ENCODE measurements around the gene CYP4F2.
"Not testable (repeated sequence)": the region's sequence is repeated elsewhere in the genome, so short reads cannot be mapped to it uniquely, and the experiment has no call there.

The CYP4F2 gene, protein sequence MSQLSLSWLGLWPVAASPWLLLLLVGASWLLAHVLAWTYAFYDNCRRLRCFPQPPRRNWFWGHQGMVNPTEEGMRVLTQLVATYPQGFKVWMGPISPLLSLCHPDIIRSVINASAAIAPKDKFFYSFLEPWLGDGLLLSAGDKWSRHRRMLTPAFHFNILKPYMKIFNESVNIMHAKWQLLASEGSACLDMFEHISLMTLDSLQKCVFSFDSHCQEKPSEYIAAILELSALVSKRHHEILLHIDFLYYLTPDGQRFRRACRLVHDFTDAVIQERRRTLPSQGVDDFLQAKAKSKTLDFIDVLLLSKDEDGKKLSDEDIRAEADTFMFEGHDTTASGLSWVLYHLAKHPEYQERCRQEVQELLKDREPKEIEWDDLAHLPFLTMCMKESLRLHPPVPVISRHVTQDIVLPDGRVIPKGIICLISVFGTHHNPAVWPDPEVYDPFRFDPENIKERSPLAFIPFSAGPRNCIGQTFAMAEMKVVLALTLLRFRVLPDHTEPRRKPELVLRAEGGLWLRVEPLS

DNA sequence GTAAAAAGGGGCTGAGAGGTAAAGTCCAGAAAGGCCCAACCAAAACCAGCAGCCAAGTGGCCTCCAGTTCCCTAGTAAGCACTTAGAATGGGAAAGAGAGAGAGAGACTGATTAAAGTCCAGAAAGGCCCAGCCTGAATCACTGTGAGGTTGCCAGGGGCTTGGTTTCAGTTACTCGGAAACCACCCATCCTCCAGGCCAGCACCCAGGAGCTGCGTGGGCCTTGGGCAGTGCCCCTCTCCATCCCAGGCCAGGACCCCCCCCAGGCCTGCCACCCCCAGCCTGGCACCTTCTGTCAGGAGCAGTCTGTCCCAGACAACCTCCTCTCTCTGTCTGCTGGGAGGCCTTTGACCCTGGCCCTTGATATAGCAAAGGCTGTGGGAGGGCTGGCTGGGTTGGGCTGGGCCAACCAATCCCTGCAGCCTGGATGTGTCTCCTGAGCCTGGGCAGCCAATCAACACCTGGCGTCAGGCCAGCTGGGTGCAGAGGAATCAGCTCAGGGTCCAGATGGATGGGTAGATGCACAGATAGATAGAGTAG lies at the start of gene CYP4F2:
Gene CYP4F2 (minus strand): TSS at position 337 of the 539 bp plus-strand sequence. CDS start 463 bp downstream, outside the sequence.
- no peak for DNase-seq

DNA sequence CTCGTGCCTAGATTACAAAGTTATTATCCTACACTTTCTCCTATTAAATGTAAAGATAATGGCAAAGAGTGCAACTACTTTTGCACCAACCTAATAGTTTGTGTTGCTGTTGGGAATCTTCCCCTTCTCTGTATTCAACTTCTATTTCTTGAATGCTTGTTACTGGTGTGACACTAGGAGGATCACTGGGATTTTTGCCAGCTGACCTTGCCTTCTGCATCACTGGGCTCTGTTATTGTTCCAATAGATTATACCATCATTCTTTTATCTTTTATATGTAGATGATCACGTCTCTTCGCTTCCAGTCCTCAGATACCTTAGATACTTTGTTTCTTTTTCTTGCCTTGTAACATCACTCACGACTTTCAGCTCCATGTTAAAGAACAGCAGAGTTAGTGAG lies 47.4 kb upstream of the CYP4F2 start:
- no peak for DNase-seq

DNA sequence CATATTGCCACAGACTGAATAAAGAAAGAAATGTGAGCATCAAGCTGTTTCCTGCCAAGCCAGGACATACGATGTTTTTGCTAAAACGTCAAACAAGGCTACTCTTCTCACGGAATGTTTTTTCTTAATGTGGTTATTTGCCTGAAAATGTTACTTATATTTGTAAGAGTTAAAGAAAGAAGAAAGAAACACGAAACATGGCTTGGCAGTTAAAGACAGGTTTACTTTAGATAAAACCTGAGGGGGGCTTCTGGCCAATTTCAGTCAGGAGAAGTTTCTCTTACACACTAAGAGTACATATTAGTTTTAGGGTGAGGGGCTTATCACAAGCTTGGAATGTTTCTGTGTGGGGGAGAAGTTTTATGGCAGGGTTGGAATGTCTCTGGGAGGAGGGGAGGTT lies 46.5 kb upstream of the CYP4F2 start:
- no peak for DNase-seq

DNA sequence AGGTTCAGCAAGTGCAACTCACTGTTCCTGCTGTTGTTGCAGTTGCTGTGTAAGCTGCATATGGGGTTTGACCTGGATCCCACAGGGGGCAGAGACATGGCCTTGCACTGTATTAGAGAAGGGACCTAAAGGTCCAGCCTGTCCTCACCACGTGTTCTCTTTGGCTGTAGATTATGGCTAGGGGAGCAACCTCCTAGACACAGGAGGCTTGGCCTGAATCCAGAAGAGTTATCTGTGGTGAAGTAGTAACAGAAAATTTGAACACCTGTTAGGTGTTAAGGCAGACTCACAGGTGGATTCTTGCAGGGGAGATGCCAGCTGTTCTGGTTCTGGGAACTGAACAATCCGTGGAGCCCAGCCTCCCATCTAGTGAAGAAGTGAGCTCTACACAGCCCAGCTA lies 39.9 kb upstream of the CYP4F2 start:
- DNase-seq: no peak

DNA sequence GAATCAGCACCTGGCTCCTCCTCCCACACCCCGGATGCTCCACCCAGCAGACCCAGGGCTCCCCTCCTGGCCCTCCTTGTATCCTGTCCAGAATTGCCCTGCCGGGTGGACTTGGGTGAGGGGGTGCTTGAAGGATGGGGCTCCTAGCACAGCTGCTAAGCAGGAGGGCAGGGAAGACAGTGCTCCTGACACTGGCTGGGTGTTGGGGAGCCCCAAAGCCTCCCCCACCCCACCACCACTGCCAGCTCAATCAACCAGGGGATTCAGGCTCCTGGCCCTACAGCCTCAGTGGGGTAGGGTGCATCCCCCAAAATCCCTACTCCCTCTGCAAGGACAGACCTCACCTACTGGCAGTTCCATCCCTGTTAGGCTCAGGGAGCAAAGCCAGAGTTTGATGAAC lies 39.1 kb upstream of the CYP4F2 start:
- no peak for DNase-seq

DNA sequence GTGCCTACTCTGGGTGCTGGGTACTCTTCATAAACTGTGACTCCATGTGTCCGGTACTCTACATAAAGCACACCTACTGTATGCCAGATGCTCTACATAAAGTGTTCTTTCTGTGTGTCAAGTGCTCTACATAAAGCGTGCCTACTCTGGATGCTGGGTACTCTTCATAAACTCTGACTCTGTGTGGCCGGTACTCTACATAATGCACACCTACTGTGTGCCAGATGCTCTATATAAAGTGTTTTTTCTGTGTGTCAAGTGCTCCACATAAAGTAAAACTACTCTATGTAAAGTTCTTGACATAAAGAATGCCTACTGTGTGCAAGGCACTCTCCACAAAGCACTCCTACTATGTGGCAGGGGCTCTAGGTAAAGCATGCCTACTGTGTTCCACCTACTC lies 38.3 kb upstream of the CYP4F2 start:
- DNase-seq: no peak

DNA sequence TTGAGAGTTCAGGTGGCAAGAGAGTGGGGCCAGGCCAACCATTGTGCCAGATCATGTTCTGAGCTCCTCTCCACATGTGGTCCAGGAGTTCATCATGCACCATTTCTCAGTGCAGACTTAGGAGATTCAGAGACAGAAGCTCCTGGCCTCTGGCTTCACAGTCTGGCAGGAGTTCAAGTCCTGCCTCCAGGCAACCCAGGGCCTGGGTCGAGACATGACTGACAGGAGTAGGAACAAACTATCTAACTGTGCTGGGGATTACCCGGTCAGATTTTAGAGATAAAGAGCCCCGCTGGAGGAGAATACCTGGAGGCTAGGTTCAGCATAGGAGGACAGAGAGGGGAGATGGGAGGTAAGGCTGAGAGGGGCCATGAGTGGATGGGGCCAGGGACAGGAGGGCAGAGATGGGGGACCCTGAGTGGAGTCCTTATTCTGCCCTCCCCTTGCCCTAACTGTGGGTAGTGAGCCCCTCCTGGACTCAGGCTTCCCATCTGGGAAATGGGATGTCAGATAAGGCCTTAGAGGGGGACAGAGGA lies 37.4 kb upstream of the CYP4F2 start:
- no peak for DNase-seq

DNA sequence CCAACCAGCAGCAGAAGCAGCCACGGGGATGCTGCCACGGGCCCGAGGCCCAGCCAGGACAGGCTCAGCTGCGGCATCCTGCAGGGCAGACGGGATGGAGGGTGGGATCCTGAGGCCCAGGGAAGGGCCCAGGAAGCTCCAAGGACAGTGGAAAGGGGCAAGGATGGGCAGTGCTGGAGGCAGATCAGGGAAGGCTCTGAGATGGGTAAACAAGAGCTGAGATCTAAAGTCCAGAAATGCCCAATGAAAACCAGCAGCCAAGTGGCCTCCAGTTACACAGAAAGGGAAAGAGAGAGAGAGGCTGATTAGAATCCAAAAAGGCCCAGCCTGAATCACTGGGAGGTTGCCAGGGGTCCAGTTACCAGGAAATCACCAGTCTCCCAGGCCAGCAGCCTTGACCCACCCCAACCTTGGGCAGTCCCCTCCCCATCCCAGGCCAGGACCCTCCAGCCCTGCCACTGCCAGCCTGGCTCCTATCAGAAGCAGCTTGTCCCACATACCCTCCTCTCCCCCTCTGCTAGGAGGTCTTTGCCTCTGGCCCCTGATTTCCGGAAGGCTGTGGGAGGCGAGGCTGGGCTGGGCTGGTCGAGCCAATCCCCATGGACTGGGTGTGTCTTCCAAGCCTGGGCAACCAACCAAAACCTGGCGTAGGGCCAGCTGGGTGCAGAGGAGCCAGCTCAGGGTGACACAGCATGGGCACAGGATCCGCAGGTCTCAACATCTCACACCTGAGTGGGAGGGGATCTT lies 36.6 kb upstream of the CYP4F2 start, which contains the start of gene CYP4F11:
Gene CYP4F11 (minus strand): TSS at position 198 of the 747 bp plus-strand sequence. CDS start 121 bp downstream, at position 77.
- DNase-seq: no peak

DNA sequence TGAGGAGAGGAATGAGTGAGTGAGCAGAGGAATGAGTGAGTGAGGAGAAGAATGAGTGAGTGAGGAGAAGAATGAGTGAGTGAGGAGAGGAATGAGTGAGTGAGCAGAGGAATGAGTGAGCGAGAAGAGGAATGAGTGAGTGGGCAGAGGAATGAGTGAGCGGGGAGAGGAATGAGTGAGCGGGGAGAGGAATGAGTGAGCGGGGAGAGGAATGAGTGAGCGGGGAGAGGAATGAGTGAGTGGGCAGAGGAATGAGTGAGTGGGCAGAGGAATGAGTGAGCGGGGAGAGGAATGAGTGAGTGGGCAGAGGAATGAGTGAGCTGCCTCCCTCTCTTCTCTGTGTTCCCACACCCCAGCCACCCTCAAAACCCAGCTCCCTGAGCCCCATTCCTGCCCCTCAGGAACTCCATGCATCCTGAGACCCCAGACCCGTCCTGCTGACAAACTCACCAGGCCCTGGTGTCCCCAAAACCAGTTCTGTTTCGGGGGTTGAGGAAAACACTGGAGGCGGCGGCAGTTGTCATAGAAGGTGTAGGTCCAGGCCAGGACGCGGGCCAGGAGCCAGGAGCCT lies 36.0 kb upstream of the CYP4F2 start:
- DNase-seq: not testable (repeated sequence)

DNA sequence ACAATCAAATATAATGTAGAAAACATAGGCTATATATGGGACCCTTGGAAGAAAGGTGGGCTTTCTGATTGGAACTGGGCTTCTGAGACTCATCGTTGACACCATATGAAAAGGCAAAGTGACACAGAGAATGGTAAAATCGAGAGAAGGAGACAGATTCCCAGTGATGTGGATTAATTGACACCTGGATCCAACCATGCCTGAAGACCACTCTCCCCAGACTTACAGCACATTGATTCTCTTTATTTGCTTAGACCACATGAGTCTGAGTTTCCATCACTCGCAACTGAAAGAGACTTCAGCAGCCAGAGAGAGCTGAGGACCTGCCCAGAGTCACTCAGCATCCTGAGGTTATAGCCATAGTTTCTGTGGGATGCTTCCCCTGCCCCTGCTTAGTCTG lies 30.4 kb upstream of the CYP4F2 start:
- DNase-seq: no peak

DNA sequence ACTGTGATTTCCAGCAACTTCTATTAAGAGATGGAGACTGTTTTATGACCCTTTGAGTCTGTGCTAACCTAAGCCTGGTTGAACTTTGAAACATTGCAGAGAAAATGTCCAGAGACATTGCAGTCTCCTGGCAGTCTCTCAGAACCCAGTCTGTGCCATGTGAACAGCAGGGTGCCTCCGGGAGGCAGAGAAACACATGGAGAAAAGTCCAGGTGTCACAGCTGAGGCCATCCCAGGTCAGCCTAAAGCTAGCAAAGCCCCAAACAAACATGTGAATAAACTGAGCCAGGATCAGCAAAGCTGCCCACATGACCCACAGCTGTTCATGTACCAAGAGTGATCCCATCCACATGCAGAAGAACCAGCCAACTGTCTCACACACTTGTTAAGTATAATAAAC lies 28.6 kb upstream of the CYP4F2 start:
- DNase-seq: no peak

DNA sequence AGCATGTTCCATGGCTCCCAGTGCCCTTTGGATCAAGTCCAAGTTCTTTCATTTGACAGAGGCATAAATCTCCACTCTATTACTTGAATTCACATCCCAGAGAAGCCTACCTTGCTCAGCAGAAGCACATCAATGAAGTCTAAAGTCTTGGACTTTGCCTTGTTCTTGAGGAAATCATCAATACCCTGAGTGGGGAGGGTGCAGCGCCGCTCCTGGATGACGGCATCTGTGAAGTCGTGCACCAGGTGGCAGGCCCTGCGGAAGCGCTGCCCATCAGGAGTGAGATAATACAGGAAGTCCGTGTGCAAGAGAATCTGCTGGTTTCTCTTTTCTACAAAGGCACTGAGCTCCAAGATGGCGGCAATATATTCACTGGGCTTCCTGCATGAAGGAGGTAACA lies 25.8 kb upstream of the CYP4F2 start:
- DNase-seq: no peak

DNA sequence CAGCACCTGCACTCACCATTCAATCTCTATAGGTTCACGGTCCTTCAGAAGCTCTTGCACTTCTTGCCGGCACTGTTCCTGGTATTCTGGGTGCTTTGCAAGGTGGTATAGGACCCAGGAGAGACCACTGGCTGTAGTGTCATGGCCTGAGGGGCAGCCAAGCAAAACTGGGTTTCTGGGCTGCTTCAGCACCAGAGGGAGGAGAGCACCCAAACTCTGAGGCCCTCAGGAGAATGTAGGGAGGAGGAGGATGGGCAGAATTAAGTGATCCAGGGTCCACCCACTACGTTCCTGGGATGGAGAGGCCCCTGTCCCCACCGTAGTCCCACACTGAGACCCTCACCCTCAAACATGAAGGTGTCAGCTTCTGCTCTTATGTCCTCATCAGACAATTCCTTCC lies 24.1 kb upstream of the CYP4F2 start:
- no peak for DNase-seq

DNA sequence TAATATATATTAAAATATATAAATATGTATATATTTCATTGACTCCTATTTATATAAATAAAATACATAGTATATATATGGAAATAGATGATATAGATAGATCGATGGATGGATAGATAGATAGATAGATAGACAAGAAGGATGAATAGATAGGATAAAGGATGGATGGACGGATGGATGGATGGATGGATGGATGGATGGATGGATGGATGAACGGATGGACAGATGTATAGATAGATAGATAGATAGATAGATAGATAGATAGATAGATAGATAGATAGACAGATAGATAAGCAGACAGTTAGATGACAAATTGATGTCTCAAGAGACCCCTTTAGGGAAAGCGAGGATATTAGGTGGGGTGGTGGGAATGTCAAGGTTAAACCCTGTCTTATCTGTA lies 21.4 kb upstream of the CYP4F2 start:
- DNase-seq: no peak

DNA sequence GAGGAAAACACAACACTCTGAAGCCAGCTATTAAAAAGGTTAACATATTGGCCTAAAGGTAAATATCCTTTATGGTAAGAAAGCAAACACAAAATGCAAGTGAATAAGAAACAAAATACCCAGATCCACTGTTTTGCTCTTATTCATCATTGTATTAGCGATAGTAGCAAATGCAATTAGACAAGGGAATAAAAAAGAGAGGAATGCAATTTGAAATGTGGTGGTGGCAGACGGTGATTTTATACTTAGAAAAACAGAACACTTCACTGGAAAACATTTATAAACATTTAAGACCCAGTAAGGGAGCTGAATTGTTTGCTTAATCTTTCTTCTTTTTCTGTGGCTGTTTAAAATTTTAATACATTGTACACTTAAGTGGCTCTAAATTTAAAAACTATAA lies 17.2 kb upstream of the CYP4F2 start:
- no peak for DNase-seq

DNA sequence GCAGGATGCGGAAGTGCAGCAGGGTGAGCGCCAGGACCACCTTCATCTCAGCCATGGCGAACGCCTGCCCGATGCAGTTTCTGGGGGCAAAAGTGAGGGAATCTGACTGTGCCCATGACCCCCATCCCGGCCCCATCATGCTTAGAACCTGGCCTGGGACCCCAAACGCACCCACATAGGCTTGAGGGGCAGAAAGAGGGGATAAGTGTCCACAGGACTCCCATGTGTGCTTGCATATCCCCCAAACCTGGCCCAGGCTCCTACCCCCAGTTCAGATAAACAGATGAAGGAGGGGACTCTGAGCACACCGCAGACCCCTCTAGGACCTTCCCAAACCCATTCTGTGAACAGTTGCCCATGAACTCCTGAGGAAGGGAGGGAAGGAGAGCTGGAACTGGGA lies 16.0 kb upstream of the CYP4F2 start:
- no peak for DNase-seq

DNA sequence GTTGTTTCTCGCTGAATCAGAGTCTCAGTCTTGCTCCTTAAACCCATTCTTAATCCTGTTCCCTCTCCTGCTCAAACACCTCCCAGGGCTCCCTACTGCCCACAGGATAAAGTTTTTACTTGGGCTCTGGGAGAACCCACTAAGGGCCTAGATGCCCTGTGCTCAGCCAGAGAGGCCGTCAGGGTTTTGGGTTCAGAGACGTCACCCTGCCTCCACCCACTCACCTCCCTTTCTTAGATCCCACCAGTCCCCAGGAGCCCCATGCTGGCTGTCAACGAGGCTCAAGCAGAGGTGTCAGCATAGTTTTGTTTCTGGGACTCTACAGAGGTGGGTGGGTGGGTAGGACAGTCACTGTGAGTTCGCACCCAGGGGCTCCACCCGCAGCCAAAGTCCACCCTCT lies 15.5 kb upstream of the CYP4F2 start:
- no peak for DNase-seq

DNA sequence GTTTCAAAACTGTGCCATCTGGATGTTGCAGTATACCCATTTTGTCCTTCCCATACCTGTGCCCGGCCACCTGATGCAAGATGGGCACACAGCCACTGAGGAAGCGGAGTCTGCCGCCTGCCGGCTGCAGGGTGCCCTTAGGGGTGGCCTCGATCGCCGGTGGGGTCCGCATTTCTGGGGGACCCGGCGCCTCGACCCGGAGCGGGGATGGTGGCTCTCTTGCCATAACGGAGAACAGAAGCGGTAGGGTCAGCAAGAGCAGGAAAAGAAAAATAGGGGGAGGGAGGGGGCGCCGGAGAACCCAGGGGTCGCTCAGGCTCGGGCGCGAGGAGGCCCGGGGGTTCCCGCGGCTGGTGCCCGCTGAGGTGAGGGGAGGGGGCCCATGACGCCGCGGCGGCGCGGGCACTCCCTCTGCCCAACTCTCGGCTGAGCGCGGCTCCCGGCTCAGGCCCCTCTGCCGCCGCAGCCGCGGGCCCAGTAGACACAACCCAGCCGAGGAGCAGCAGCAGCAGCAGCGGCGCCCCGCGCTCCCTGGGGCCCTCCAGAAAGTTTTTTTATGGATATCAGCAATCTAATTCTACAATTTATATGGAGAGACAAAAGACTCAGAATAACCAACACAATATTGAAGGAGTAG lies 13.8 kb upstream of the CYP4F2 start:
- no peak for DNase-seq

DNA sequence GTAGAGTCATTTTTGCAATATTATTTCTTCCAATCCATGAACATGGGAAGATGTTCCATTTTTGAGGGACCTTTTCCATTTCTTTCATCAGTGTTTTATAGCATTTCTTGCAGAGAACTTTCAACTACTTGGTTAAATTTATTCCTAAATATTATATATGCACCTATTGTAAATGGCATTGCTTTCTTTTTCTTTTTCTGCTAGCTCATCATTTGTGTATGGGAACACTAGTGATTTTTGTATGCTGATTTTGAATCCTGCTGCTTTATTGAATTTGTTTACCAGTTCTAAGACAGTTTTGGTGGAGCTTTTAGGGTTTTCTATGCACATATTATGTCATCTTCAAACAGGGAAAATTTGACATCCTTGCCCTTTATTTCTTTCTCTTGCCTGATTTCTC lies 7.2 kb upstream of the CYP4F2 start:
- DNase-seq: no peak

DNA sequence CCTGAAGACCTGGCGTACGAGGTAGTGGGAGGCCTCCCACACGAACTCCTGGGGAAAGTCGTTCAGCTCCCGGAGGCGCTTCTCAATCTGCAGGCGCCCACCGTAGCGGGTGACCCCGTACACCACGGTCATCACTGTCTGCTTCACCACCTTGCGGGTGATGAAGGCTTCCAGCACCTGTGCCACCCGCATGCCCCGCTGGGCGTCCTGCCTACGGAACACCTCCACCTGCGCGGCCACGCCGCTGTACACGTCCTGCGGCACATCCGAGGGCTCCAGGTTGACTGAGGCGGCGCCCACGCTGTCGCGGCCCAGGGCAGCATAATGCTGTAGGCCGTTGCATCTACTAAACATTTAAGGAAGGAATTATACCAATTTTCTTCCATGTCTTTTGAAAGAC lies 5.0 kb upstream of the CYP4F2 start:
- not testable (repeated sequence) for DNase-seq

DNA sequence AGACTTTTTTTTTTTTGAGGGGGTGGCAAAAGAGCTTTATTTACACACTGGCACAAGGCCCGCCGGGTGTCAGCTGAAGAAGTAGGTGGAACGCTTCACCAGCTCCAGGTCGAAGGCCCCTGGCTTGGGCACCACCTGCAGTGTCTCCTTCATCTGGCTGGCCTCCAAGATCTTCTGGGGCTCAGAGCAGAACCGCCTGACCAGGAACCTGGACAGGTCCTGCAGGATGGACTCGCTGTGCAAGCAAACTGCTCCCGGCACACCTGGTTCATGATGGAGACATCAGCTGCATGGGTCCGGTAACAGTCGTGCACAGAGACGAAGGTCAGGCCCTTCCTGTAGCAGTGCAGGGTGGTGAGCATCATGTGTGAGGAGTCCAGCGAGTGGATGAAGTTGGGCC lies 4.4 kb upstream of the CYP4F2 start:
- no peak for DNase-seq

DNA sequence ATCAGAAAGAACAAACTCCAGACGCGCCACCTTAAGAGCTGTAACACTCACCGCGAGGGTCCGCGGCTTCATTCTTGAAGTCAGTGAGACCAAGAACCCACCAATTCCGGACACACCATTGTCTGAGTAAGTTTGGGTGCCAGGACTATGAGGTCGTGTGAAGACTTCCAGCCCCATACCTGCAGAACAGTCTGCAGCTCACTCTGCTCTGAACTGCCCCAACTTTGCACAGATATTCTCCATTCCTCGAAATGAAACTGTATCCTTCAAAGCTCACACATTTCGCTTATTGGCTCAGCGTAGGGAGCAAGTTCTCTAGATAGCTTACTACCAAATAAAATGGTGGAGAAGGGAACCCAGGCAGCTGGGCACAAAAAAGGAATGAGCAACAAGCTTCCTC lies 2.6 kb upstream of the CYP4F2 start:
- no peak for DNase-seq

DNA sequence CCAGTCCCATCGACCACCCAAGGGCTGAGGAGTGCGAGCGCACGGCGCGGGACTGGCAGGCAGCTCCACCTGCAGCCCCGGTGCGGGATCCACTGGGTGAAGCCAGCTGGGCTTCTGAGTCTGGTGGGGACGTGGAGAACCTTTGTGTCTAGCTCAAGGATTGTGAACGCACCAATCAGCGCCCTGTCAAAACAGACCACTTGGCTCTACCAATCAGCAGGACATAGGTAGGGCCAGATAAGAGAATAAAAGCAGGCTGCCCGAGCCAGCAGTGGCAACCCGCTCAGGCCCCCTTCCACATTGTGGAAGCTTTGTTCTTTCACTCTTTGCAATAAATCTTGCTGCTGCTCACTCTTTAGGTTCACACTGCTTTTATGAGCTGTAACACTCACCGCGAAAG lies 2.2 kb upstream of the CYP4F2 start:
- not testable (repeated sequence) for DNase-seq

Measured in stimulated activated naive CD4-positive, alpha-beta T cell (primary cell).